ENCODE measurements around the gene CACFD1. TPM values are rescaled to one million over a fixed set of nuclear protein-coding genes. Genes with fewer than 3 reads are reported as not detected.

The CACFD1 gene
- total and polyA plus RNA-seq, 10 donors, result 4.7 to 14.2 (median 11.9) TPM

DNA sequence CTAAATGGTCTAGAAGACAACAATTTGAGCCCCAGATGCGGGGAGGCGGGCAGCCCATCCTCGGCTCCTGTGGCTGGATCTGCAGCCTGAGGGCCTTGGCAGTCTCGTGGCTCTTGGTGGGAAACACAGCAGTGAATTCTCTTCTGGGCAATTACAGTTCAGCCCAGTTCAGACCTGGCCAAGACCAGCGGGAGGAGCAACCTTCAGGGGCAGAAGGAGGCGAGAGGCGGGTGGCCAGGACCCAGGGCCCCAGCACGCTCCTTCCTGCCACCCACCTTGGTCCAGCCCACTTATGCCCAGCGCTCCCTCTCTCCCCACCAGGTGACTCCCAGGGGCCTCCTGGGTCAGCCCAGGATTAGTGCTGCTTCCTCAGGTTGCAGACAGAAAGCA is 57.2 kb downstream of the CACFD1 start:
- Histone ChIP-seq H3K9me3 (no peaks in the 10 kb centered on the region), H3K27ac (no peak overlapping the region), H3K36me3 (no peaks in the 10 kb centered on the region), H3K27me3 (replicated peaks in 1 of 7) (peaks cover 0 to 41% (median 0%) of the 10 kb centered on the region in 7 donors), H3K4me3 (no peak overlapping the region), H3K4me1 (peaks cover 0 to 11% (median 2%) of the 10 kb centered on the region in 6 donors)
- DNase-seq, result no peak
- 82 to 94% (median 92%) methylated on average over 8 to 9 of the region's 9 CpGs for WGBS, 5 donors
- TF ChIP-seq, protein P1, sequence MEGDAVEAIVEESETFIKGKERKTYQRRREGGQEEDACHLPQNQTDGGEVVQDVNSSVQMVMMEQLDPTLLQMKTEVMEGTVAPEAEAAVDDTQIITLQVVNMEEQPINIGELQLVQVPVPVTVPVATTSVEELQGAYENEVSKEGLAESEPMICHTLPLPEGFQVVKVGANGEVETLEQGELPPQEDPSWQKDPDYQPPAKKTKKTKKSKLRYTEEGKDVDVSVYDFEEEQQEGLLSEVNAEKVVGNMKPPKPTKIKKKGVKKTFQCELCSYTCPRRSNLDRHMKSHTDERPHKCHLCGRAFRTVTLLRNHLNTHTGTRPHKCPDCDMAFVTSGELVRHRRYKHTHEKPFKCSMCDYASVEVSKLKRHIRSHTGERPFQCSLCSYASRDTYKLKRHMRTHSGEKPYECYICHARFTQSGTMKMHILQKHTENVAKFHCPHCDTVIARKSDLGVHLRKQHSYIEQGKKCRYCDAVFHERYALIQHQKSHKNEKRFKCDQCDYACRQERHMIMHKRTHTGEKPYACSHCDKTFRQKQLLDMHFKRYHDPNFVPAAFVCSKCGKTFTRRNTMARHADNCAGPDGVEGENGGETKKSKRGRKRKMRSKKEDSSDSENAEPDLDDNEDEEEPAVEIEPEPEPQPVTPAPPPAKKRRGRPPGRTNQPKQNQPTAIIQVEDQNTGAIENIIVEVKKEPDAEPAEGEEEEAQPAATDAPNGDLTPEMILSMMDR (IDR thresholded peaks at IDR 0.05 in 8 of 11, conservative IDR thresholded peaks at IDR 0.05 in 3 of 11), result no peak
- no peak for TF ChIP-seq POLR2A (IDR thresholded peaks at IDR 0.05)
- no peak for TF ChIP-seq POLR2AphosphoS5 (IDR thresholded peaks at IDR 0.05)
- intact Hi-C loops (cut with DNase I; ENCODE audit: low total_unique reads), result no loop called here

DNA sequence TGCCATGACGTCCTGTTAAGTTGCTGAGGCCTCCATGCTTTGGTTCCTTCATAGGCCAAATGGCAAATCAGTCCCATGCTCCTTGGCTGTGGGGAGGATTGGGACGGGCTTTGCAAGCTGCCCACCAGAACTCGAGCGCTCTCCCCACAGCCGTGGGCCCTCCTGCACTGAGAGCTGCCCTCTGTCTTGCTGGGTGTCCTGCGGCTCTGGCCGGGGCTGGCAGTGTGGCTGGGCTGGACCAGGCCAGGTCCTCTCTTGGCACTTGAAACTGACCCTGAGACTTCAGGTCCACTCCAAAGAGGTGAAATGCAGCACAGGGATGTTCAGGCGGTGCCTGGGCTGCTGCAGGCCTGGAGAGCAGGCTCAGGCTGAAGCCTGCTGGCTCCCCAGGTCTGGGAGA is 57.9 kb downstream of the CACFD1 start:
- 69 to 84% (median 79%) methylated on average over 6 to 8 of the region's 8 CpGs for WGBS, 5 donors
- no peak for DNase-seq
- H3K27me3 ChIP-seq (replicated peaks in 1 of 7), result peaks cover 0 to 41% (median 0%) of the 10 kb centered on the region in 7 donors
- no peak overlapping the region for H3K4me3 ChIP-seq
- no peaks in the 10 kb centered on the region for H3K9me3 ChIP-seq
- H3K4me1 ChIP-seq, result peaks cover 0 to 11% (median 2%) of the 10 kb centered on the region in 6 donors
- H3K36me3 ChIP-seq, result no peaks in the 10 kb centered on the region
- H3K27ac ChIP-seq, result no peak overlapping the region
- TF ChIP-seq, protein P1 (IDR thresholded peaks at IDR 0.05 in 8 of 11, conservative IDR thresholded peaks at IDR 0.05 in 3 of 11), result no peak
- TF ChIP-seq POLR2AphosphoS5 (IDR thresholded peaks at IDR 0.05) (no peak), POLR2A (IDR thresholded peaks at IDR 0.05) (no peak)
- intact Hi-C loops (cut with DNase I; ENCODE audit: low total_unique reads), result no loop called here

DNA sequence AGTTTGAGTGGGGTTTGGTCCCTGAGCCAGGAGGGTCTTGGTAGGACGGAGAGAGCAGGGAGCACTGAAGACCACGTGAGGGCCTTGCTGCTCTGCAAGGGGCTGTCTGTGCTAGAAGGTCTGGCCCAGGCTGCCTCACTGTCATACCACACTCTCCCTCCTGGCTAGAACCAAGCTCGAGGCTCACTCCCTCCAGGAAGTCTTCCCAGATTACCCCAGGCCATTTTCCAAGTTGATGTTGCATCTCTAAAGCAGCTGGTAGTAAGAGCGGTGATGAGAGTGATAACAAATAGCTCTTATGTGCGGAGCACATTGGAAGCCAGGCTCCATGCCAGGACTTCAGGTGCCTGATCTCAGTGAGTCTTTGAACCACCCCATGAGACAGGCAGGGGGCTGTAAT is 58.4 kb downstream of the CACFD1 start:
- Histone ChIP-seq H3K9me3 (no peaks in the 10 kb centered on the region), H3K27me3 (replicated peaks in 1 of 7) (peaks cover 0 to 41% (median 0%) of the 10 kb centered on the region in 7 donors), H3K36me3 (no peaks in the 10 kb centered on the region), H3K4me3 (no peak overlapping the region), H3K4me1 (peaks cover 0 to 11% (median 2%) of the 10 kb centered on the region in 6 donors), H3K27ac (no peak overlapping the region)
- 80 to 95% (median 90%) methylated on average over 4 to 5 of the region's 5 CpGs for WGBS, 5 donors
- intact Hi-C loops (cut with DNase I; ENCODE audit: low total_unique reads), result no loop called here
- DNase-seq, result no peak
- TF ChIP-seq POLR2A (IDR thresholded peaks at IDR 0.05) (no peak), POLR2AphosphoS5 (IDR thresholded peaks at IDR 0.05) (no peak)
- TF ChIP-seq, protein P1 (IDR thresholded peaks at IDR 0.05 in 8 of 11, conservative IDR thresholded peaks at IDR 0.05 in 3 of 11), result no peak

DNA sequence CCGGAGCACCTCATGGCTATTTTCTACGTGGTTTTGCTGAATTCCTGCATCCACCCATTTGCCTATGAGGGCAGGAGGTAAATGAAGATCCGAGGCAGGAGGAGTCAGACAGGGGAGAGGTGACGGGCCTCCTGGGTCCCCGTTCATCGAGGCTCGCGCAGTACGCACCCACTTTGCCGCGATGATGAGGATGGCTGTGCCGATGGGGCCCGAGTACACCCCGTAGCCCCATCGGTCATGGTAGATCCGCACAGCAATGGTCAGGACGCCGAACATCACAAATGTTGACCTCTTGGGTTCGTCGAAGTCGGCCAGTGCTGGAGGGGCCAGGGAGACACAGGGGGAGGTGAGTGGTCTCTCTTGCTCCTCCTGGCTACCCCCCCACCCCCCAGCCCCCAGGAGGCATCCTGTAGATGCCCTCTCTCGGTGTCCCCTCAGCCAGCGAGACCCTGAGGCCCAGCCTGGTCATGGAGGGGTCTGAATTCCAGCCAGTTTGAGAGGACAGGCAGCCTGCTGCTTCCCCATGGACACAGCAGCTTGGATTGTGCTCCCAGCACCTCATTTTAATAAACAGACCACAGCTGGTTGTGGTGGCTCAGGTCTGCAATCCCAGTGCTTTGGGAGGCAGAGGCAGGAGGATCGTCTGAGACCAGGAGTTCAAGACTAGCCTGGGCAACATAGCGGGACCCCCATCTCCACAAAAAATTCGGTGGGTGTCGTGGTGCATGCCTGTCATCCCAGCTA is 59.1 kb downstream of the CACFD1 start:
- intact Hi-C loops (cut with DNase I; ENCODE audit: low total_unique reads), result no loop called here
- H3K9me3 ChIP-seq, result no peaks in the 10 kb centered on the region
- DNase-seq, result no peak
- no peak overlapping the region for H3K27ac ChIP-seq
- TF ChIP-seq, protein P1 (IDR thresholded peaks at IDR 0.05 in 8 of 11, conservative IDR thresholded peaks at IDR 0.05 in 3 of 11), result no peak
- TF ChIP-seq POLR2AphosphoS5 (IDR thresholded peaks at IDR 0.05) (no peak), POLR2A (IDR thresholded peaks at IDR 0.05) (no peak)
- H3K36me3 ChIP-seq, result no peaks in the 10 kb centered on the region
- no peak overlapping the region for H3K4me3 ChIP-seq
- H3K4me1 ChIP-seq, result peaks cover 0 to 11% (median 2%) of the 10 kb centered on the region in 6 donors
- 87 to 95% (median 91%) methylated on average over 19 to 27 of the region's 27 CpGs for WGBS, 5 donors
- peaks cover 0 to 41% (median 0%) of the 10 kb centered on the region in 7 donors for H3K27me3 ChIP-seq (replicated peaks in 1 of 7)

Measured in spleen (tissue), 11 donors.